ENCODE measurements around the gene MSX1. TPM values are rescaled to one million over a fixed set of nuclear protein-coding genes. Genes with fewer than 3 reads are reported as not detected.

MSX1 gene
- total and polyA plus RNA-seq, 2 donors (not counting 3 experiments of a cell fraction or from before 2014, with no cell fraction given): 5.0 to 6.2 TPM

DNA sequence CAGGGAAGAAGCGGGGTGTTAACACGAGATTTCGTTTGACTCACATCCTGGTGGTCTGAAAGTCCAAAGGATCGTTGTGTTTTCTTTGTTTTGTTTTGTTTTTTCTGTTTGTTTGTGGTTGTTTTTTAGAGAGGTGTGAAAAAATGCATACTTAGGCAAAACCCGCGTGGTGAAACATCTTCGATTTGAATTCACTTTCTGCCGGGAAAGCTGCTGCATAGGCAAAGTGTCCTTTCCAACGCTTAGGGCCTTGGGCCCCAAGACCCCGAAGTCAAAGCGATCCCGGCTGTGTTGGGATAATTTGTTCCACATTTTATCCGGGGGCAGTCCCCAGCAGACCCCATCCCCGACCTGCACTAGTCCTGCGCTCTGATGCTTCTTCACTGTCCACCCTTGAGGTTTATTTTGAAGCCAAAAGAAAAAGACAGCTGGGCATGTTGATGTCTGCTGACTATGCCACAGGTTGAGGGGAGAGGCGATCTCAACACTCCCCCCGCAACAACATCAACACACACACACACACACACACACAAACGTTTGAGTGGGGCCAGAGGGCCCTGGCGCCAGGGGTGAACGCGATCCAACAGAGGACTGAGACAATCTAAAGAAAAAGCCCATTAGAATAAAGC lies 2.0 kb downstream of the MSX1 start:
- CTCF ChIA-PET: interaction anchor here (1.4 kb wide), 1 partner anchor 18 kb away, joined by 4 read pairs; no protein-coding TSS in a partner anchor
- FAIRE-seq (no peak), DNase-seq (ENCODE audit: low read depth, low spot score) (no peak)
- peak overlapping the region in 2 of 3 experiments; percentile 61 to 66 for H3K4me3 ChIP-seq (replicated peaks in 1 of 3; ENCODE audit: insufficient read depth in 1 of 3, low read depth in 1 of 3, low read length in 3 of 3)
- dilution Hi-C loops (cut with MboI; ENCODE audit: extremely low pct_ligation_motif_present, low sequenced_read_pairs): no loop called here
- no peaks in the 10 kb centered on the region for H3K9me1 ChIP-seq (replicated peaks; ENCODE audit: control insufficient read depth, extremely low read depth, insufficient read depth, low read length)
- peak overlapping the region; percentile 17 for H2AFZ ChIP-seq (ENCODE audit: low read depth, low read length)
- peak overlapping the region; percentile 90 for H3K4me2 ChIP-seq (ENCODE audit: insufficient read depth, low read length)
- no peaks in the 10 kb centered on the region for H3K36me3 ChIP-seq (ENCODE audit: control insufficient read depth in 2 of 2, extremely low read depth in 1 of 2, insufficient read depth in 2 of 2, low read length in 2 of 2)
- peaks cover 46 to 61% of the 10 kb centered on the region in 2 experiments for H3K27me3 ChIP-seq (ENCODE audit: control insufficient read depth in 2 of 2, insufficient read depth in 2 of 2, low read length in 2 of 2)
- BruUV-seq (replicated peaks): TSS peak; percentile 33
- H3K4me1 ChIP-seq (ENCODE audit: control insufficient read depth, extremely low read depth, insufficient read depth, low read length): peaks cover 14% of the 10 kb centered on the region
- H3K9me3 ChIP-seq (replicated peaks; ENCODE audit: control insufficient read depth, insufficient read depth, low read length): no peaks in the 10 kb centered on the region
- no peak for TF ChIP-seq MAX (IDR thresholded peaks at IDR 0.05; ENCODE audit: insufficient read depth, insufficient read length)
- no peak for TF ChIP-seq MYC (IDR thresholded peaks at IDR 0.05; ENCODE audit: low read depth, low read length)
- TF ChIP-seq EZH2 (IDR thresholded peaks at IDR 0.05; ENCODE audit: borderline replicate concordance, low read depth, low read length, severe bottlenecking): no peak
- no peak for TF ChIP-seq POLR2A (IDR thresholded peaks at IDR 0.05; ENCODE audit: low read depth, low read length)
- no peak for TF ChIP-seq JUN (IDR thresholded peaks at IDR 0.05; ENCODE audit: borderline replicate concordance, insufficient read depth, insufficient read length, low read depth)
- no peak for TF ChIP-seq FOS (IDR thresholded peaks at IDR 0.05; ENCODE audit: borderline replicate concordance, insufficient read depth, low read length)
- TF ChIP-seq GATA2 (IDR thresholded peaks at IDR 0.05; ENCODE audit: insufficient read depth, insufficient read length, low read depth, low read length): no peak
- TF ChIP-seq POLR2AphosphoS5 (IDR thresholded peaks at IDR 0.05; ENCODE audit: insufficient read depth, low read depth, low read length): no peak
- no peak for TF ChIP-seq CTCF (IDR thresholded peaks at IDR 0.05; ENCODE audit: extremely low read depth in 1 of 2, insufficient read depth in 1 of 2, low read depth in 1 of 2, low read length in 2 of 2)
- POLR2A ChIA-PET: no interaction called here
- no peaks in the 10 kb centered on the region for H3K79me2 ChIP-seq (ENCODE audit: control insufficient read depth, insufficient read depth, low read length)
- intact Hi-C loops (cut with micrococcal nuclease): loop anchor here (5.0 to 10.0 kb wide), 2 partner anchors 197 to 374 kb away; no protein-coding TSS in a partner anchor
- no peaks in the 10 kb centered on the region for H4K20me1 ChIP-seq (replicated peaks; ENCODE audit: control insufficient read depth, extremely low read depth, insufficient read depth, low read length)
- H3K27ac ChIP-seq (ENCODE audit: insufficient read depth, low read depth, low read length): peak overlapping the region; percentile 27
- peak overlapping the region; percentile 38 for H3K9ac ChIP-seq (replicated peaks; ENCODE audit: extremely low read depth, insufficient read depth, low read length)
